ENCODE measurements around the gene GARIN6.

The GARIN6 gene

GRCh38 chr12:99670635-99671034 is 23.1 kb downstream of the GARIN6 start:
- Mint-ChIP-seq H3K27me3 (no peaks in the 10 kb centered on the region), H3K9me3 (no peaks in the 10 kb centered on the region), H3K4me3 (no peak overlapping the region), H3K4me1 (ENCODE audit: low read depth) (no peaks in the 10 kb centered on the region), H3K27ac (no peak overlapping the region), H3K36me3 (ENCODE audit: low read depth) (no peaks in the 10 kb centered on the region)

DNA sequence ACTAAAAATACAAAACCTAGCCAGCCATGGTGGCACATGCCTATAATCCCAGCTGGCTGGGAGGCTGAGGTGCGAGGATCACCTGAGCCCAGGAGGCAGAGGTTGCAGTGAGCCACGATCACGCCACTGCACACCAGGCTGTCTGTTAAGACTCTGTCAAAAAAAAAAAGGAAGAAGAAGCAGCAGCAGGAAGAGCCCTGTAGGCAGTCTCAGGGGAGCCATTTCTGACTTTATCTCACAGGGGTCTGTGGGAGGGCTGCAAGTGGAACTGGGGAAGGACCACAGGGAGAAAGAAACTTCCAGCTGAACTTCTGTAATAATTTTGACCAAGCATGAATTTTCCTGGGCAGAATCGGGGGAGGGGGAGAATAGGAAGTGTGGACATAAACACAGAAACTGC is 32.7 kb downstream of the GARIN6 start:
- Mint-ChIP-seq H3K4me3 (no peak overlapping the region), H3K27me3 (no peaks in the 10 kb centered on the region), H3K9me3 (peaks cover 9% of the 10 kb centered on the region), H3K36me3 (ENCODE audit: low read depth) (no peaks in the 10 kb centered on the region), H3K4me1 (ENCODE audit: low read depth) (no peaks in the 10 kb centered on the region), H3K27ac (no peak overlapping the region)

DNA sequence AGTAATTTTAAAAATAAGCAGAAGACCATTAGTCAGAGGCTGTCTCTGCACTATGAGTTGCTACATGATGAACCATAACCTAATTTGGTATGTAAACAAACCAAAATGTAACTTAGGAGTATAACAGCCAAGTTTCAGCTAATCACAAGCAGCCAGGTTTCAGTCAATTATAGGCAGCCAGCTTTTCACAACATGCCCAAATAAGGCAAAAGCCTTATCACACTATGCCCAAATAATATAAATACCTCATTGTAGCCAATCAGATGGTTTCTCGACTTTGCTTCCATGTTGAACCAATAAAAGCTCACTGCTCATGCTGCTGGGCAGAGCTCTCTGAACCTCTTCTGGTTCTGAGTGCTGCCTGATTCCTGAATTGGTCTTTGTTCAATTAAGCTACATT is 38.6 kb downstream of the GARIN6 start:
- H3K4me1 Mint-ChIP-seq (ENCODE audit: low read depth), result no peaks in the 10 kb centered on the region
- no peaks in the 10 kb centered on the region for H3K27me3 Mint-ChIP-seq
- H3K9me3 Mint-ChIP-seq, result peaks cover 26% of the 10 kb centered on the region
- H3K36me3 Mint-ChIP-seq (ENCODE audit: low read depth), result no peaks in the 10 kb centered on the region
- no peak overlapping the region for H3K27ac Mint-ChIP-seq
- H3K4me3 Mint-ChIP-seq, result no peak overlapping the region

DNA sequence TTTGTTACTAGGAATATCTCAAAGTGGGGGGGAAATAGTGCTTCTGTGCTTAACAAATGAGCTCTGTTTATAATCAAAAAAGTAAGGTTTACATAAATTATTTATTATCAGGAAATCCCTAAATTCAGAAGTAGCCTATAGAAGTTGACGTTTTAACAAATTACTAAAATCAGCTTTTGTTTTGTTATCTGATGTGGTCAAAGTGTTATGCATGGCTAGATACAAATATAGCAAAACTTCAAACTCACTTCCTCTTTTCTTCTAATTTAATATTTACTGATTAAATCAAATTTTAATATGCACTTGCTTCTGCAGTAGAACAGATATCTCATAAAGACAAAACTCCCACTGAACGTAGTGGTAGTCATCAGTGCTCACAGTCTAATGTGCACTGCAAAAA is 47.5 kb downstream of the GARIN6 start:
- Mint-ChIP-seq H3K27me3 (no peaks in the 10 kb centered on the region), H3K4me3 (no peak overlapping the region), H3K36me3 (ENCODE audit: low read depth) (no peaks in the 10 kb centered on the region), H3K9me3 (no peaks in the 10 kb centered on the region), H3K27ac (no peak overlapping the region), H3K4me1 (ENCODE audit: low read depth) (no peaks in the 10 kb centered on the region)

Measured in stimulated activated naive CD8-positive, alpha-beta T cell treated with anti-CD3 and anti-CD28 coated beads, Interleukin-15, Interleukin-2, amounts not matched to agents 100 ng/mL and 50 ng/mL, for 24 hours (primary cell).